Nephron (organoid): ENCODE data around the gene CTRB1.
A peak's percentile ranks its signal among the peaks of the same experiment; 100 is the strongest.

ENCODE experiments used
- H3K27ac Mint-ChIP-seq, 3 experiments: 2 replicates each; pipeline ENCODE4 v1.8.0; 2020; ENCODE audit warnings: mixed read lengths in 3 of 3, mild to moderate bottlenecking in 2 of 3, moderate library complexity in 1 of 3
- H3K27me3 Mint-ChIP-seq: 2 replicates; pipeline ENCODE4 v1.8.0; 2021; ENCODE audit warnings: low read depth, mild to moderate bottlenecking, moderate library complexity, mixed read lengths
- H3K36me3 Mint-ChIP-seq: 2 replicates; pipeline ENCODE4 v1.8.0; 2020; ENCODE audit warnings: low read depth, mixed read lengths
- H3K4me1 Mint-ChIP-seq: 2 replicates; pipeline ENCODE4 v1.8.0; 2020; ENCODE audit warnings: mixed read lengths
- H3K4me3 Mint-ChIP-seq, 3 experiments: 2 replicates each; pipeline ENCODE4 v1.8.0; 2020; ENCODE audit warnings: mild to moderate bottlenecking in 3 of 3, mixed read lengths in 3 of 3, moderate library complexity in 2 of 3
- H3K9me3 Mint-ChIP-seq: 2 replicates; pipeline ENCODE4 v1.8.0; 2020; ENCODE audit warnings: mixed read lengths
- TF ChIP-seq, protein P1 (sequence below), 3 experiments: fragments of 200-600 bp; sonication (generic); IDR thresholded peaks; one replicate each; pipeline ENCODE4 v1.5.0; 2021; ENCODE audit warnings: antibody characterized with exemption in 3 of 3; ENCODE audit not compliant: unreplicated experiment in 3 of 3

The CTRB1 gene

DNA sequence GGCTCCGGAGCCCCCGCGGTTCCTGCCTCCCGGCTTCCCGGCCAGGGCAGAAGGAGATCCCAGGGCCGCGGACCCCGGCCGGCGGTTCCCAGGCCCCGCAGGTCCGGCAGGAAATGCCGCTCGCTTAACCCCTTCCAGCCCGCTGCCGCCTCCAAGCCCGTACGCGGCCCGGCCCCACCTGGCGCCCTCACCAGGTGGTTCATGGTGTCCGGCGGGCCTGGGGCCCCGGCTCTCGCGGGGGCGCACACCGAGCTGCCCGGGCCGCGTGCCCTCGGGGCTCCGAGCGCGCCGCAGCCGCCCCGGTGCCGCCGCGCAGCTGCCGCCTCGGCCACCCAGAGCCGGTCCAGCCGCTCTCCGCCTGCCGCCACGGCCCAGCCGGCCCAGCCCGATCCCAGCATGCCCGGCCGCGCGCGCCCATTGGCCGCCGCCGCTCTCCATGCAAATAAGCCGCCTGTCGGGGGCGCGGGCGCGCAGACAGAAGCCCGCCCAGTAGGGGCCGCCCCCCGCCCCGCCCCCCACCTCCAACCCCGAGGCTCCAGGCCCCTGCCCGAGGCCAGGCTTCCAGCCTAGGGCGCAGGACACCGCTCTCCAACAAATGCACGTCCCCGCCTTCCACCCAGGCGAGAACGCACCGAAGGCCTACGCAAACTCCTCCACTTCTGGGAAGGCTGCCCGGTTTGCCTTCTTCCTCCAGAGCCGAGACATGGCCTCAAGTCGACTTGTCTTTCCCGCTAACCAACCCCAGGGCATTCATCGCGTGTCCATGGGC, 32.7 kb downstream of the CTRB1 start, which contains the start of gene BCAR1:
Gene BCAR1, minus strand, starts transcription at position 345 of the 769 bp plus-strand sequence. Its CDS starts 142 bp downstream, at position 203.
- H3K27ac Mint-ChIP-seq = peak within 1 kb of the TSS; percentile 86 to 94 (median 90)
- peak within 1 kb of the TSS; percentile 85 to 89 (median 86) for H3K4me3 Mint-ChIP-seq
- H3K27me3 Mint-ChIP-seq = no peaks in the 10 kb centered on the region
- TF ChIP-seq, protein P1, sequence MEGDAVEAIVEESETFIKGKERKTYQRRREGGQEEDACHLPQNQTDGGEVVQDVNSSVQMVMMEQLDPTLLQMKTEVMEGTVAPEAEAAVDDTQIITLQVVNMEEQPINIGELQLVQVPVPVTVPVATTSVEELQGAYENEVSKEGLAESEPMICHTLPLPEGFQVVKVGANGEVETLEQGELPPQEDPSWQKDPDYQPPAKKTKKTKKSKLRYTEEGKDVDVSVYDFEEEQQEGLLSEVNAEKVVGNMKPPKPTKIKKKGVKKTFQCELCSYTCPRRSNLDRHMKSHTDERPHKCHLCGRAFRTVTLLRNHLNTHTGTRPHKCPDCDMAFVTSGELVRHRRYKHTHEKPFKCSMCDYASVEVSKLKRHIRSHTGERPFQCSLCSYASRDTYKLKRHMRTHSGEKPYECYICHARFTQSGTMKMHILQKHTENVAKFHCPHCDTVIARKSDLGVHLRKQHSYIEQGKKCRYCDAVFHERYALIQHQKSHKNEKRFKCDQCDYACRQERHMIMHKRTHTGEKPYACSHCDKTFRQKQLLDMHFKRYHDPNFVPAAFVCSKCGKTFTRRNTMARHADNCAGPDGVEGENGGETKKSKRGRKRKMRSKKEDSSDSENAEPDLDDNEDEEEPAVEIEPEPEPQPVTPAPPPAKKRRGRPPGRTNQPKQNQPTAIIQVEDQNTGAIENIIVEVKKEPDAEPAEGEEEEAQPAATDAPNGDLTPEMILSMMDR (IDR thresholded peaks at IDR 0.05; ENCODE audit: unreplicated experiment in 3 of 3) = no peak
- peaks cover 53% of the 10 kb centered on the region for H3K4me1 Mint-ChIP-seq
- no peaks in the 10 kb centered on the region for H3K9me3 Mint-ChIP-seq
- H3K36me3 Mint-ChIP-seq = no peaks in the 10 kb centered on the region

DNA sequence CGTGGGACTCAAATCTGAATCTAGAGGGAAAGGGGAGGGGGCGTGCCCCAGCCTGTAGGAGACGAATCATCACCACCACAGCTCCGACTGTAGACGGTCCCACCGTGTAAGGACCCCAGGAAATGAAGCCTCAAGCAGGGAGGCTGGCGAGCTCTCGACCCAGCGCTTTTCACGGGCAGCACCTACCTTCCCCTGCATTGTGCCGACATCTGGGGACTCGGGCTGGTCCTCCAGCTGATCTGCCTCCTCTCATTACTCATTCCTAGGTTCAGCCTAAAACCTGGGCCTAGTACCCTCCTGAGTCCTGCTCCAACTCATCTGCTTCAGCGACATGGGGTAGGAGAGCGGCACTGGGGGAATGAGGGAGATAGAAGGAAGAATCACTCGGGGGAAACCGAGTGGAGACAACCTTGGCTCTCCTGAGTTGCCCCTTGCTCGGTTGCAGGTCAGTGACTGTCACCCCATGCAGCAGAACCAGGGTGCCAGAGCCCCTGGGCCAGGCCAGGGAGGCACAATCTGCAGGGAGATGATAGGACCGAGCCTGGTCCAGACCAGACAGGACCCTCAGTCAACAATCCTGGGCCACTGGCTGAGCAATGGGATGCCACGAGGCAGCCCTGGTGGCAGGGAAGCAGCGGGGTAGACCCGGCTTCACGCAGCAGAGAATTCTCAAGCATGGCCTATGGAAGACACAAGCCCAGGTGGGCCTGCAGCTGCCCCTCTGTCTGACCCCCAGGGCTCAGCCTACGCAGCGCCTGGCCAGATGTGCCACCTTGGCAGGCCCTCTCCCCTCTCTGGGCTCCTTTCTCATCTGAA, 33.5 kb downstream of the CTRB1 start:
- TF ChIP-seq, protein P1 (IDR thresholded peaks at IDR 0.05; ENCODE audit: unreplicated experiment in 3 of 3) = no peak
- no peaks in the 10 kb centered on the region for H3K27me3 Mint-ChIP-seq
- H3K27ac Mint-ChIP-seq = peak overlapping the region; percentile 86 to 94 (median 90)
- peaks cover 51% of the 10 kb centered on the region for H3K4me1 Mint-ChIP-seq
- H3K4me3 Mint-ChIP-seq = peak overlapping the region; percentile 79 to 86 (median 84)
- H3K36me3 Mint-ChIP-seq = no peaks in the 10 kb centered on the region
- H3K9me3 Mint-ChIP-seq = no peaks in the 10 kb centered on the region

- Mint-ChIP-seq H3K27me3 (no peaks in the 10 kb centered on the region), H3K4me1 (peaks cover 53% of the 10 kb centered on the region), H3K27ac (peak overlapping the region; percentile 74 to 86 (median 77)), H3K4me3 (peak overlapping the region; percentile 40 to 73 (median 71)), H3K9me3 (no peaks in the 10 kb centered on the region), H3K36me3 (no peaks in the 10 kb centered on the region)
- TF ChIP-seq, protein P1 (IDR thresholded peaks at IDR 0.05; ENCODE audit: unreplicated experiment in 3 of 3) = no peak
These were observed 34.4 kb downstream of the CTRB1 start for GRCh38 chr16:75252946-75253911.

DNA sequence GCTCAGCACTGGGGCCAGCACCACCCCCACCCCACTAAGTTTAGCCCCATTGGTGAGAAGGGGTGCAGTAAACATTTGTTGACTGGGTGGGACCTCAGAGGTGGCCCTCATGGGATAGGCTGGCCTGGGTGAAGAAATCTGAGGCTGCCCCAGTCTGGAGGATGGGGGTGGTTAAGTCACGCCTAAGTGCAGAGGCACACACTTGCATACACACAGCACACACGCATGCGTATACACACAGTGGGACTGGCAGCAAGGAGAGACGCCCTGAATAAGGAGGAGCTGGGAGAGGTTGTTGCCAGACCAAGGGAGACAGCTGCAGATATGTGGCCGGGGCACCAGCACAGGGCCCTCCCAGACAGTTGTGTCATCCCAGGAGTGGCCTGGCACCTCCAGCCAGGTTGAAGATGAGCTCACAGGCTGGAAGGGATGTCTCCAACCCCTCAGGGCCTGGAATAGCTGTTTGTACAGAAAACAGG, 35.6 kb downstream of the CTRB1 start:
- no peaks in the 10 kb centered on the region for H3K9me3 Mint-ChIP-seq
- no peak overlapping the region for H3K4me3 Mint-ChIP-seq
- peaks cover 60% of the 10 kb centered on the region for H3K4me1 Mint-ChIP-seq
- H3K27me3 Mint-ChIP-seq = no peaks in the 10 kb centered on the region
- no peaks in the 10 kb centered on the region for H3K36me3 Mint-ChIP-seq
- H3K27ac Mint-ChIP-seq = peak overlapping the region; percentile 82 to 92 (median 90)
- TF ChIP-seq, protein P1 (IDR thresholded peaks at IDR 0.05; ENCODE audit: unreplicated experiment in 3 of 3) = no peak

DNA sequence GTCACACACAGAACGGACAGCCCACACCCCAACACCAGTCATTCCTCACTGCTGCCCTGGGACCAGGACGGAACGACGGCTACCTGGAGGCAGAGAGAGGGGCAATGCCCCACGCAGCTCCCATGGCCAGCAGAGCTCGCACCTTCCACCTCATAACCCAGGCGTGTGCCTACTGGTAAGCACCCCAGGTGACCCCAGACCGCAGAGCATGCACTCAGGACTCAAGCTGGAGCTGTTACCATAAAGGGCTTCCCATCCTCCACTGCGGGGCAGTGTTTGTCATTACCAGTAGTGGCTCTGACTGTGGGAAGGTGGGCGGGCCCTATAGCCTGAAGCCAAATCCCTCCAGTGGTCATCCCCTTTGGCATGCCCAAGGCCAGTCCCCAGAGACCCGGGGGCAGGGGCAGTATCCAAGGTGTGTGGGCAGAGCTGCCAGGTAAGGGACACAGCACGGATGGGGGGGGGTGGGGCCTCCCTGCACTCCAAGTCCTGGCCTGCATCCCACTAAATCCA, 37.3 kb downstream of the CTRB1 start:
- peak overlapping the region in 1 of 3 experiments; percentile 25 for H3K27ac Mint-ChIP-seq
- H3K36me3 Mint-ChIP-seq = peaks cover 5% of the 10 kb centered on the region
- TF ChIP-seq, protein P1 (IDR thresholded peaks at IDR 0.05; ENCODE audit: unreplicated experiment in 3 of 3) = no peak
- H3K9me3 Mint-ChIP-seq = no peaks in the 10 kb centered on the region
- H3K4me3 Mint-ChIP-seq = no peak overlapping the region
- peaks cover 69% of the 10 kb centered on the region for H3K4me1 Mint-ChIP-seq
- H3K27me3 Mint-ChIP-seq = no peaks in the 10 kb centered on the region
